A204.1 (cell line): Measurements from ENCODE around the gene DCAF10.
"Not testable (repeated sequence)": the region's sequence is repeated elsewhere in the genome, so short reads cannot be mapped to it uniquely, and the experiment has no call there.

Experiments
- FAIRE-seq: peaks from 2 replicates; lab custom pipeline; 2012; peaks lifted over from hg19 to GRCh38; lab: Jason Lieb, UNC

The DCAF10 gene

DNA sequence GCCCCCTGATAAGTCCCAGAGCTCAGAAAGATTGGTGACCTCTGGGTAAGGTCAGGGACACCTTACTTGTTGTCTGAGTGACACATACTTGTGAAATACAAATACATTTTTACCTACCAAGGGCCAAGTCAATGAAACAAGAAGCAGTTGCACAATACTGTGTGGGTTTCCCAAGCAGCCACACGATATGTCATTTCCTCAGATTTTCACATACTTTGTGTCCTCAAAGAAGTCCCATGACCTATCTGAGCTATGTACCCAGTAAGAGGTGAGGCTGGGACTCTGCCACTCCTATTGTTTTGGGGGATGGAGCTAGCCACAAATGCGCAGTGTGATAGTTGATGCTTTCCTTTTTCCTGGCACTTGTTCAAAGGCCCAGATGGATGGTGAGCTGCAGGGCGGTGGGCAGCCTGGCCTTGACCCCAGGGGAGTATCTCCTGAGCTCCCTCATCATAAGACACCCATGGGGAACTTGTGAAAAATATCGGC, 108.1 kb downstream of the DCAF10 start:
- FAIRE-seq: no peak

DNA sequence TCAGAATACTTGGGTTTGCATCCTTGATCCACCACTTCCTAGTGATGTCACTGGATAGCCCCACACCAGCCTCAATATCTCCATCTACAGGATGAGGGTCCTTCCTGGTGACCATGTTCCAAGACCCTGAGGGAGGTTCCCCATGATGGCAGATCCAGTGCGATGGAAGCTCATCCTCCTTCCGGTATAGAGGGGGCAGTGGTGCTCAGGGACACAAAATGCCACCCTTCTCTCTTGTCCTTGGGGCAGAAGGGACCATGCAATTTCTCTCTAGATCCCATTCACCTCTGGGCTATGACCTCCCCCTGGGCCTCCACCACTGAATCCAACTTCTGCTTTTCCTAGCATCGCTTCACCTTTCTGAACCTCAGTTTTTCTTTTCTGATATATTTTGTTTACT, 108.7 kb downstream of the DCAF10 start:
- no peak for FAIRE-seq

DNA sequence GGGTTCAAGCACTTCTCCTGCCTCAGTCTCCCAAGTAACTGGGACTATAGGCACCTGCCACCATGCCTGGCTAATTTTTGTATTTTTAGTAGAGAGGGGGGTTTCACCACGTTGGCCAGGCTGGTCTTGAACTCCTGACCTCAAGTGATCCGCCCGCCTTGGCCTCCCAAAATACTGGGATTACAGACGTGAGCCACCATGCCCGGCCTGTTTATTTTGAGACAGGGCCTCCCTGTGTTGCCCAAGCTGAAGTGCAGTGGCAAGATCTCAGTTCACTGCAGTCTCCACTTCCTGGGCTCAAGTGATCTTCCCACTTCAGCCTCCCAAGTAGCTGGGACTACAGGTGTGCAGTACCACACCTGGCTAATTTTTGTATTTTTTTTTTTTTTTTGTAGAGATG, 109.2 kb downstream of the DCAF10 start:
- not testable (repeated sequence) for FAIRE-seq

DNA sequence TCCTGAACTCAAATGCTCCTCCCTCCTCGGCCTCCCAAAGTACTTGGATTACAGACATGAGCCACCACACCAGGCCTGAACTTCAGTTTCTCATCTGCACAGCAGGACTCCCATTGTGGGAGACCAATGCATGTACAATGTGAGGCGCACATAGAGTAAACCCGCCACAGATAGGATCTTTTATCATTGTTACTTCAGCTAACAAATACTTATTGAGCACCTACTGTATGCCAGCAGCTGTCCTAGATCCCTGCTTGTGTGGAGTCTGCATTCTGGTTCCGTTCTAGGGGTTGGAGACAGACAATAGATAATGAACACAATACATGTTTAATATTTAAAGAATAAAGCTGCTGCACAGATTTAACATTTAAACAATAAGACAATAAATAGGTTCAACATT, 109.7 kb downstream of the DCAF10 start:
- no peak for FAIRE-seq

DNA sequence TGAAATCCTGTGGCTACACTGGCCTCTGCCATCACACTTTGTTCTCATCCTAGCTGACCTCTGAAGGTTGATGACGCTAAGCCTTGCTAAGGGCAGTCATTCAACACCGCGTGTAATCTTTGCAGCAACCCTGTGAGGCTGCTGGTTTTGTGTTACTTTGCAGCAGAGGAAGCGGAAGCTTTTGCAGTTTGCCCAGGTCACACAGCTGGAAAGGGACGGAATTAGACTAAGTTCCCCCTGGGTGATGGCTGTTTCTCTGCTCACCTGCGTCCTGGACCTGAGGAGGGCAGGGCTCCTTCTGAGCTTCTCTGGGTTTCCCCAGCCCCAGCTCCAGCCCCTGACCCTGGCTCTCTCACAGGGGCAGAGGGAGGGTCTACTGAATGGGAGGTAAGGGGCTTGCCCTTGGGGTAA, 110.7 kb downstream of the DCAF10 start:
- no peak for FAIRE-seq

DNA sequence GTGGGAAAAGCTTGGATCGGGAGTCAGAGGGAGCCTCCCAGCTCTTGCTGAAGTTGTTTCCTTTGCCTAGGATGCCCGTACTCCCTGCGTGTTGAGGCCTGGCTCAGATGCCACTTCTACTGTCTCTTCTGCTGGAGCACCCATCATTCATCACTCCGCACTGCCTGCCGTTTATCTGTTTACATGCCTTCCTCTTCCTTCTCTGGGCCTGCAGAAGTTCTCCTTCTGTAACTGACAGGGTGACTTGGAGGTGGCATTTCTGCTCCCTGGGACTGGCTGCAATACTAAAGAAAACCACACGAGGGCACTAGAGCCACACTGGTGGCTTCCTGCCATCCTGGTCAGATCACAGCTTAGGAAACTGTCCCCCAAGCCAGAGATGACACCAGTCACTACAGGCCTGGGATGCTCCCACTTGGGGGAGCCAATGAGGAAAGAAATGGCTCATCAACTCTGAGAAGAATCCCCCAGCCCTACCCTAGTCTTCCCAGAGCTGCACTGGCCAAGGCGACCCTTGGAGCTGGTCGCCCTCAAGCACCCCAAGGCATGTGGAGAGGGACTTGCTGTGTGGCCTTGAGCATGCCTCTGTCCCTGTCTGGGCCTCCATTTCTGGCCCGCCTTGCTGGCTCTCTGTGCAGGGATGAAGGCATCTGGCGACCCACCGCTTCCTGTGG, 113.0 kb downstream of the DCAF10 start:
- FAIRE-seq: peak; percentile 37

DNA sequence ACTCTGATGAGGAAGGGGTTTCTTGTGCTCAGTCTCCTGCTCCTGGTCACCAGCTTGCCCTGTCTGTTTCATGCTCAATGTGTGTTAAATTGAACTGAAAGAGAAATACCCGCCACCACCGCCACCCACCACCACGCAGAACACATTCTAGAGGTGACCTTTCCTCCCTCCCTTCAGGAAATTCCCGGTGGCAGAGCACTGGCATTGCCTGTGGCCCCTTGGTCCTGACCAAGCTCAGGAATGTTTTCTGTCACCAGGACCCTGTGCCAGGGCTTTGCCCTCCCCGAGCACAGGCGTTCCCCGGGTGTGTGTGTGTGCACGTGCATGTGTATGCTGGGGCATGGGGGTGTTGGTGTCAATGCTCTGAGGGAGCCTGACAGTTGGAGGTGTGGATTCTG, 113.6 kb downstream of the DCAF10 start:
- FAIRE-seq: no peak

DNA sequence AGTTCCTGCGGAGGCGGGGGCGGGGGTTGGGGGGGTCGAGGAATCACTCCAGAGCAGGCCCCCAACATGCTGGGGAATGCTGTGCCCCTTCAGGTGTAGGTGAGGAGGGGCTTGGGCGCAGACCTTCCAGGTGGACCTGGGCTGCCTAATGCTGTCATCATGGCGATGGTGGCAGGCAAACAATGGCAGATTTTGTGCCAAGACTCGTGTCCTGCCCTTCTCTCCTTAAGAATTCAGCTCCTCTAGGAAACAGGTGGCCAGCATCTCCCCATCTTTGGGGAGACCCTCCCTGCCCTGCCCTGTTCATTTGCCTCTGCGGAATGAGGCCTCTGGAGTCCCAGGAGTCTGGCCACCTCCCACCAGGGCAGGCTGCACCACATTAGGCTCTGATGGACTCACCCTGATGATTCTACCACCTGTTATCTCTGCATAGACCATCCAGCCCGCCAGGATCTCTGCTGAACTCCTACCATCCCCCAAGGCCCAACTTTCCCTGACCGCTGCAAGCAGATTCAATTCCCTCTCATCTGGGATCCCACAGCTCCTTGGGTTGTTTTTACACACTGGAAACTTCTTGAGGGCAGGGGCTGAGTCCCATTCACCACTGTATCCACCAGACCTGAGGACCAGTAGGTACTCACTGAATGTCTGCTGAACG, 114.2 kb downstream of the DCAF10 start:
- no peak for FAIRE-seq

DNA sequence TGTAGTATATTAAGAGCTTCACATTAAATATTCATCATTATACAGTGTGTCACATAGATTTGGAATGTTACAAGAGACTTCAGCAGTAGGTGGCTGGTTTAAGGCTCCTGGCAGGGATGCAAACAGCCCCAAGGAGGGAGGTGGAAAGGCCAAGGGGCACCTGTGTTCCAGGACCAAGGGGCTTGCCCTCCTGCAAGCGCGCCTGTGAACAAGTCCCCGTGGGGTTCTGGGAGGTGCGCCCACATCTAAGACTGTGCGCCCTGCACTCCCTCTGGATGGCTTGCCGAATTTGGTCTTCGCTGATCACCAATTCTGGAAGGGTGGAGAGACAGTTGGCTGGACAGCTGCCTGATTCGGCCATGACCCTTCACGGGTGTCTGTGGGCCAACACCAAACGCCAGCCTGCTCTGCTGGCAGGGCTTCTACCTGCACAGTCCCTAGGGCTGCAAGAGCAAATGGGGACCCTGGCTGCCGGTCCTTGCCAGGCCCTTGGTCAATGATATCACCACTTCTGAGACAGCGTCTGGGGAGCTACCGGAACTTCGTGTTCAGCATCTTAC, 115.4 kb downstream of the DCAF10 start:
- no peak for FAIRE-seq

DNA sequence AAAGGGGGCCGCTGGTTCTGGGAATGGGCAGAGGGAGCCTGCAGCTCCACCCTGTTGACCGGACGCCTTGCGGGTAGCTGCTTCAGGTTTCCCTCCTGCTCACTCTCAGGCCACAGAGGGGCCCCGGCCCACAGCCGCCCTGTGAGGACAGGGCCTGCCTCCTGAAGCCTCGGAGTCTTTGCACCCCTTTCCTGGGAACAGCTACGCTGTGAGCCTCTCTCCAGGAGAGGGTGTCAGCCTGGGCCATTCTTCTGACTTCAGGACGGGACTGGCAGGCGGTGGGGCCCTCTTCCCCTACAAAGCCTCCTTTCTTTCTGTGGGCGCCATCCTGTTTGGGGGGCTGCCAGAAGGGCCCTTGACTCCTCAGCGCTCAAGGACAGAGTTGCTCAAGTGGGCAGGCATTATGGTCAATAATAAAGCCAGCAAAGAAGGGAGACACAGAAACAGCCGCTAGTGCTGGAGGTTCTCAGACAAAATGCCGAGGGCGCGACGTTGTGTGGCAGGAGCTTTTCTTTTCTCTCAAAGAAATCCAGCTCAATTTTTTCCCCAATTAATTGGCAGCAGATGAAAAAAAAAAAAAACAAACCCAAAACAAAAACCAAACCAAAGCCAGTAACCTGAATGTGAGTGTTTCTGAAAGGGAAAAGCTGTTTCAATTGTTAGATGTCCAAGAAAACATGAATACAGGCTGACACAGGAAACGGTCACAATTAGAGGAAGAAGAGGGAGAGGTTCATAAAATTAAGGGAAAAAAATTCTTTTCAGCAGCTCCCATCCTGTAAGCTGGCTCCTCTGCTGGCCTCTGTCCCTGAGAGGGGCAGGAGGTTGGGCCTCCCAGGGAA, 116.1 kb downstream of the DCAF10 start:
- no peak for FAIRE-seq
